M059J (cell line): ENCODE measurements around the gene LCN15. TPM values are rescaled to one million over a fixed set of nuclear protein-coding genes. Genes with fewer than 3 reads are reported as not detected.

Experiments used
- total RNA-seq: library from RNA; depleted of rRNA; stranded (reverse); fragments of >200 nt; shearing (Covaris generic); gene quantifications from 2 replicates; pipeline ENCODE4 v1.2.3, GENCODE V29; 2014; rRNA removed

LCN15 gene
- total RNA-seq, 1 experiment from 2014 or later: not detected

Other genes starting within 250 kb of the LCN15 start
- 6.4 and 12.1 TPM in 2 replicates for gene NOTCH1, start 218.5 kb downstream of the LCN15 start, total RNA-seq
- 18.0 and 20.9 TPM in 2 replicates for gene EGFL7, start 101.6 kb downstream of the LCN15 start, total RNA-seq
- gene AGPAT2, start 77.1 kb downstream of the LCN15 start, total RNA-seq: 47.9 and 55.7 TPM in 2 replicates
- gene DIPK1B, start 51.9 kb downstream of the LCN15 start, total RNA-seq: 1.5 and 1.6 TPM in 2 replicates
- not detected in 2 replicates for gene LCN10, start 21.6 kb downstream of the LCN15 start, total RNA-seq
- not detected in 2 replicates for gene LCN6, start 16.0 kb downstream of the LCN15 start, total RNA-seq
- not detected in 2 replicates for gene LCN8, start 6.3 kb downstream of the LCN15 start, total RNA-seq
- 63.0 and 84.8 TPM in 2 replicates for gene TMEM141, start 26.8 kb upstream of the LCN15 start, total RNA-seq
- not detected in 2 replicates for gene CCDC183, start 31.8 kb upstream of the LCN15 start, total RNA-seq
- gene RABL6, start 43.4 kb upstream of the LCN15 start, total RNA-seq: 55.9 and 75.4 TPM in 2 replicates
- gene AJM1, start 78.0 kb upstream of the LCN15 start, total RNA-seq: 0.15 and 1.1 TPM in 2 replicates
- 81.2 and 95.3 TPM in 2 replicates for gene PHPT1, start 84.9 kb upstream of the LCN15 start, total RNA-seq
- gene MAMDC4, start 87.8 kb upstream of the LCN15 start, total RNA-seq: 0.44 TPM in 1 of 2 replicates, not detected in the other
- 567 and 587 TPM in 2 replicates for gene EDF1, start 101.8 kb upstream of the LCN15 start, total RNA-seq
- 13.6 and 26.8 TPM in 2 replicates for gene TRAF2, start 122.0 kb upstream of the LCN15 start, total RNA-seq
- 78.4 and 117 TPM in 2 replicates for gene FBXW5, start 180.2 kb upstream of the LCN15 start, total RNA-seq
- gene C8G, start 180.7 kb upstream of the LCN15 start, total RNA-seq: 0.89 TPM in 1 of 2 replicates, not detected in the other
- gene LCN12, start 187.8 kb upstream of the LCN15 start, total RNA-seq: 1.2 TPM in 1 of 2 replicates, not detected in the other
- gene PTGDS, start 213.0 kb upstream of the LCN15 start, total RNA-seq: not detected in 2 replicates
- gene LCNL1, start 218.5 kb upstream of the LCN15 start, total RNA-seq: not detected in 2 replicates
- gene PAXX, start 227.9 kb upstream of the LCN15 start, total RNA-seq: 53.1 and 59.0 TPM in 2 replicates
- 11.0 and 18.9 TPM in 2 replicates for gene CLIC3, start 232.1 kb upstream of the LCN15 start, total RNA-seq